ENCODE results near the gene PCK2. TPM values are rescaled to one million over a fixed set of nuclear protein-coding genes. Genes with fewer than 3 reads are reported as not detected.

PCK2 gene
- total RNA-seq, 2 donors from 2014 or later = 11.5 to 13.0 TPM

DNA sequence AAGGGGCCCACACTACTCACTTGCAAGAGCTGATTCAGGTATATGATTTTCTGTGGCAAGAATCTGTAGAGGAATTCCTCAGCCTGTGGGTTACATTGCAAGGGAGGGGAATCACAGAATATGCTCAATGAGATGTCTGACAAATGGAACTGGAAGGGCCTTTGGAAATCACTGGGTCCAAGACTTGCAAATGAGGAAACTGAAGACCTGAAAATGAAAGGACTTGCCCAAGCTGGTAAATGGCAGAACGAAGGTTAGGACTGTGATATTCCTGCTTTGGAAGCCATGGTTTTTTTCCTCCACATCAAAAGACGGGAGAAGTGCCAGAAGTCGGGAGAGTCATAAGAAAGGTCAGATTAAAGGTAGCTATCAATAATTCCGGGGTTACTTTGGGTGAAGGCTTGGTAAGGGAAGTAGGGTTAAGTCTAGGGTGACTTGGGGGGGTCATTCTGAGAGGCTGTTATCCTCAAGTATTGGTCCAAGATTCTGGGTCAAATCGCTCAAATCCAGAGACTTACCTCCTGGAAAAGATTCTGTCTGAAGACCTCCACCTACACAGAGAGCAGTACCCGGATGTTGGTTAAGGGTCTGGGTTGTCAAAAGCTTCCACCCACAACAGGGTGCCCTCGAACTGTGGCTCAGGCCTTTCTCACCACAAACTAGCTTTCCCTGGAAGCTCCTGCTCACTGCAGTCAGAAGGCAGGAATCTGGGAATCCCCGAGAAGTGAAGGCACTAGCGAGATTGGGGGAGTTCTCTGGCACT is 51.8 kb downstream of the PCK2 start:
- intact Hi-C loops (cut with DNase I) = loop anchor here in 1 of 2 donors (5.0 kb wide), 1 partner anchor 34 kb away; the partner anchor contains the start of genes DCAF11 and NRL

DNA sequence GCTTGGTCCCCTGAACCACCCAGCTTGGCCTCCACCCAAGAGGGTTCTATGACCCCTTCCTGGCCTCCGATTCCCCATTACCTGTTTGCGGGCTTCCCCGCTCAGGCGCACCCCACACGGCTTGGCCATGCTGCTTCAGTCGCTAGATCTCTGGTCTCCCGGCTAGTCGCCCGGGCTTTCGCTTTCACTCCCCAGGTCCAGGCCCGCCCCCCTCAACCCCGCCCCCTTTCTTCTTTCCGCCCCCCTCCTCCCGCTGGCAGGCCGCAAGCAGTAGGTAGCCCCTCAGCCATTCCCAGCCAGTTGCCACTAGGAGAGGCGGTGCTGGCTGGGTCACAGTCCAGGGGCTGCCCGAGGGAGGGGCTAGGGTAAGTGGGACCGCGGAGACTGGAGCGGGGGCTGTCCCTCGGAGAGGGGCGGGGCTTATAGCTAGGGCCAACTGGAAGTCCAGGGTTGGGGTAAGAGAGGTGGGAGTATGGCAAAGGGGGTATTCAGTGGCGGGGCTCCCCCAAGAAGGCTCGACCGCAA is 52.4 kb downstream of the PCK2 start, which contains the start of gene PSME2:
Gene PSME2, minus strand, starts transcription at position 158 of the 525 bp plus-strand sequence. Its CDS starts 29 bp downstream, at position 129.
- DNase-seq (peak; percentile 96), ATAC-seq (peak; percentile 84 to 88)
- intact Hi-C loops (cut with DNase I) = loop anchor here in 1 of 2 donors (5.0 kb wide), 1 partner anchor 34 kb away; the partner anchor contains the start of genes DCAF11 and NRL

More for the DNA sequence above, 51.8 kb downstream of the PCK2 start:
- ATAC-seq (no peak), DNase-seq (no peak)

GRCh38 chr14:24146978-24147760 is 53.1 kb downstream of the PCK2 start, which contains the start of gene RNF31:
TSS of gene RNF31 (plus strand) at chr14:24147498. CDS start at chr14:24147699, 201 bp downstream.
- DNase-seq (peak; percentile 99), ATAC-seq (peak; percentile 95 to 96)
- intact Hi-C loops (cut with DNase I) = loop anchor here in 1 of 2 donors (5.0 kb wide), 1 partner anchor 35 kb away; the partner anchor contains the start of genes DCAF11 and NRL

DNA sequence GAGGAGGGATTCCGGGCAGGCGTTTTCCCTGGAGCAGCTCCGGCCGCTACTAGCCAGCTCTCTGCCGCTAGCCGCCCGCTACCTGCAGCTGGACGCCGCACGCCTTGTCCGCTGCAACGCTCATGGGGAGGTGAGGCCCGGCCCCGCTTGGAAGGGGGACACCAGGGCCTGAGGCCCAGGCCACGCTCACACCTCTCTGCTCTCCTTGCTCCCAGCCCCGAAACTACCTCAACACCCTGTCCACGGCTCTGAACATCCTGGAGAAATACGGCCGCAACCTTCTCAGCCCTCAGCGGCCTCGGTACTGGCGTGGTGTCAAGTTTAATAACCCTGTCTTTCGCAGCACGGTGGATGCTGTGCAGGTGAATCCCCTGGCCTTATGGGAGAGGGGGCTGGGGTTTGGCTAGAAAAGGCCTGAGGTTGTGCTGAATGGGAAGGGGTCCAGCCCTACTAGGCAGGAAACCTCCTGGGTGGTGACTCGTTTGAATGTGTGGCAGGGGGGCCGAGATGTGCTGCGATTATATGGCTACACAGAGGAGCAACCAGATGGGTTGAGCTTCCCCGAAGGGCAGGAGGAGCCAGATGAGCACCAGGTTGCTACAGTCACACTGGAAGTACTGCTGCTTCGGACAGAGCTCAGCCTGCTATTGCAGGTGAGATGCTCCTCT is 53.8 kb downstream of the PCK2 start:
- intact Hi-C loops (cut with DNase I) = loop anchor here in 1 of 2 donors (5.0 kb wide), 1 partner anchor 36 kb away; the partner anchor contains the start of genes DCAF11 and NRL
- ATAC-seq (peak in 1 of 2 donors; percentile 0), DNase-seq (no peak)

DNA sequence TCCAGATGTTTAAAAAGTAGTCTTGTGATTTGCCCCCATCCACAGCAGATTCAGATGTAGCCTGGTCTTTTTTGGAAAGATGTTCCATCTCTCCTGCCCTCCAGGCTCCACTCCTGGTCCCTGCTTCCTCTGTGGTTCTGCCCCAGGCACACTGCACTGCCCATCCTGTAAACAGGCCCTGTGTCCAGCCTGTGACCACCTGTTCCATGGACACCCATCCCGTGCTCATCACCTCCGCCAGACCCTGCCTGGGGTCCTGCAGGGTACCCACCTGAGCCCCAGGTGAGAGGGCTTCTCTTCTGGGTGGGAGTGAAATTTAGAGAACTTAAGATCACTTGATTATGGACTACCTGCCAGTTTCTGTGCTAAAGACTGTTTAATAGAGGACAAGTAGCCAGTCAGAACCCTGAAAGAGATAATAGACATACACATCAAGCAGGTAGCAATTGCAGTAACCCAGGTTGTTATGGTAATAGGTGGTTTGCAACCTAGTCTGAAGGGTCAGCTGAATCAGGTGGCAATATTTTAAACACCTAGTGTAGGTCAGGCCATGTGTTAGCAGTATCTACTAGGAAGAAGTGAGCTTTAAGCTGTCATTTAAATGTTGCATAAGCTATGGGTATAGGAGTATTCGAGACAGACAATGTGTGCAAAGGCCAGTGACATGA is 55.3 kb downstream of the PCK2 start:
- intact Hi-C loops (cut with DNase I) = loop anchor here in 1 of 2 donors (5.0 kb wide), 1 partner anchor 37 kb away; the partner anchor contains the start of genes DCAF11 and NRL
- peak; percentile 21 for DNase-seq
- ATAC-seq = no peak

GRCh38 chr14:24150061-24150460 is 56.0 kb downstream of the PCK2 start:
- ATAC-seq = no peak
- intact Hi-C loops (cut with DNase I) = no loop called here
- DNase-seq = peak; percentile 18

GRCh38 chr14:24150567-24150966 is 56.5 kb downstream of the PCK2 start:
- peak; percentile 18 for DNase-seq
- intact Hi-C loops (cut with DNase I) = no loop called here
- no peak for ATAC-seq

DNA sequence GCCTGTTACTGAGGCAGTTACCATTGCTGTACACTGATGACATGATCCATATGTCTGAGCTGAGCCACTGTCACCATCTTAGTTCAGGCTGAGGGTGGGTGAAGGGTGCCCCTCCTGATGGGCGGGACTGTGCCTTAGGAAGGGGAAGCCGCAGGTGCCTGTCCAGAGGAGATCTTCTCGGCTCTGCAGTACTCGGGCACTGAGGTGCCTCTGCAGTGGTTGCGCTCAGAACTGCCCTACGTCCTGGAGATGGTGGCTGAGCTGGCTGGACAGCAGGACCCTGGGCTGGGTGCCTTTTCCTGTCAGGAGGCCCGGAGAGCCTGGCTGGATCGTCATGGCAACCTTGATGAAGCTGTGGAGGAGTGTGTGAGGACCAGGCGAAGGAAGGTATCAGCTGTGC is 56.9 kb downstream of the PCK2 start:
- DNase-seq = no peak

DNA sequence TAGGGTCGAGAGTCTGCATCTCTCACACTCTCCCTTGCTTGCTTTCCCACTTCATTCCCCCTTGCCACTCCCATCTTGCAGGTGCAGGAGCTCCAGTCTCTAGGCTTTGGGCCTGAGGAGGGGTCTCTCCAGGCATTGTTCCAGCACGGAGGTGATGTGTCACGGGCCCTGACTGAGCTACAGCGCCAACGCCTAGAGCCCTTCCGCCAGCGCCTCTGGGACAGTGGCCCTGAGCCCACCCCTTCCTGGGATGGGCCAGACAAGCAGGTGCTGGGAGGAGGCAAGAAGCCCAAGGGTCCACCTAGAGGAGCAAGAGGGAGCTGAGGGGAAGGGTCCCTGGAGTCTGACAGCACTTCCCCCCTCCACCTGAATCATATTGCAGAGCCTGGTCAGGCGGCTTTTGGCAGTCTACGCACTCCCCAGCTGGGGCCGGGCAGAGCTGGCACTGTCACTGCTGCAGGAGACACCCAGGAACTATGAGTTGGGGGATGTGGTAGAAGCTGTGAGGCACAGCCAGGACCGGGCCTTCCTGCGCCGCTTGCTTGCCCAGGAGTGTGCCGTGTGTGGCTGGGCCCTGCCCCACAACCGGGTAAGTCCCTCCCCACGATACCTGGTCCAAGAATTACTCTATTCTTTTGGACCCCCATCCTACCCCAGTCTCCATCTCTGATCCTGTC is 57.4 kb downstream of the PCK2 start:
- no peak for ATAC-seq
- peak; percentile 21 for DNase-seq
- intact Hi-C loops (cut with DNase I) = no loop called here

More for the DNA sequence above, 56.9 kb downstream of the PCK2 start:
- intact Hi-C loops (cut with DNase I) = no loop called here
- no peak for ATAC-seq

Small RNAs within 50 kb of the gene (microRNA-seq; reads per million reads assigned to microRNA genes)
- gene MIR7703 = 0 reads per million in 2 donors

Other genes starting within 250 kb of the PCK2 start
- gene DHRS4, start 140.5 kb upstream of the PCK2 start, total RNA-seq = 10 to 100 TPM; 20.5 to 25.3 TPM
- 10 to 100 TPM; 11.8 to 18.9 TPM for gene DHRS4L2, start 105.4 kb upstream of the PCK2 start, total RNA-seq
- gene CARMIL3, start 42.3 kb upstream of the PCK2 start, total RNA-seq = under 1 TPM; 0.08 to 0.62 TPM
- not detected for gene CPNE6, start 22.7 kb upstream of the PCK2 start, total RNA-seq
- gene DCAF11, start 20.5 kb downstream of the PCK2 start, total RNA-seq = 10 to 100 TPM; 59.6 to 60.2 TPM
- gene NRL, start 20.6 kb downstream of the PCK2 start, total RNA-seq = 1 to 10 TPM; 1.6 to 1.8 TPM
- 100 to 1,000 TPM; 103 to 131 TPM for gene FITM1, start 36.3 kb downstream of the PCK2 start, total RNA-seq
- 100 to 1,000 TPM in 1 of 2 donors, 10 to 100 TPM in 1; 91.6 to 103 TPM for gene PSME1, start 41.9 kb downstream of the PCK2 start, total RNA-seq
- gene EMC9, start 47.3 kb downstream of the PCK2 start, total RNA-seq = 10 to 100 TPM; 14.3 to 22.0 TPM
- 10 to 100 TPM; 65.5 to 84.2 TPM for gene PSME2, start 52.3 kb downstream of the PCK2 start, total RNA-seq
- 10 to 100 TPM; 31.6 to 41.7 TPM for gene RNF31, start 53.2 kb downstream of the PCK2 start, total RNA-seq
- 10 to 100 TPM; 44.7 to 84.6 TPM for gene IRF9, start 67.0 kb downstream of the PCK2 start, total RNA-seq
- 1 to 10 TPM; 8.4 to 8.9 TPM for gene REC8, start 77.8 kb downstream of the PCK2 start, total RNA-seq
- gene IPO4, start 94.5 kb downstream of the PCK2 start, total RNA-seq = 10 to 100 TPM; 11.8 to 30.2 TPM
- 10 to 100 TPM; 30.7 to 34.0 TPM for gene TM9SF1, start 101.1 kb downstream of the PCK2 start, total RNA-seq
- gene TSSK4, start 111.4 kb downstream of the PCK2 start, total RNA-seq = under 1 TPM in 1 of 2 donors, not detected in 1; 0.21 TPM
- 10 to 100 TPM; 34.7 to 38.4 TPM for gene CHMP4A, start 119.2 kb downstream of the PCK2 start, total RNA-seq
- gene MDP1, start 121.8 kb downstream of the PCK2 start, total RNA-seq = 10 to 100 TPM; 14.5 to 18.2 TPM
- gene NEDD8, start 138.1 kb downstream of the PCK2 start, total RNA-seq = 100 to 1,000 TPM; 162 to 186 TPM
- gene GMPR2, start 138.6 kb downstream of the PCK2 start, total RNA-seq = 10 to 100 TPM; 24.1 to 34.1 TPM
- 10 to 100 TPM; 45.3 to 49.2 TPM for gene TINF2, start 148.3 kb downstream of the PCK2 start, total RNA-seq
- gene TGM1, start 168.9 kb downstream of the PCK2 start, total RNA-seq = 1 to 10 TPM; 5.5 to 6.4 TPM
- gene RABGGTA, start 177.3 kb downstream of the PCK2 start, total RNA-seq = 10 to 100 TPM; 16.1 to 18.6 TPM
- 1 to 10 TPM; 7.9 to 8.4 TPM for gene DHRS1, start 205.5 kb downstream of the PCK2 start, total RNA-seq
- gene NOP9, start 205.5 kb downstream of the PCK2 start, total RNA-seq = 10 to 100 TPM; 17.5 to 21.7 TPM
- gene CIDEB, start 213.7 kb downstream of the PCK2 start, total RNA-seq = 1 to 10 TPM; 6.4 to 6.9 TPM
- gene LTB4R2, start 215.8 kb downstream of the PCK2 start, total RNA-seq = 1 to 10 TPM; 1.6 to 2.8 TPM
- gene LTB4R, start 217.2 kb downstream of the PCK2 start, total RNA-seq = 1 to 10 TPM; 2.8 to 3.2 TPM
- gene ADCY4, start 240.8 kb downstream of the PCK2 start, total RNA-seq = 10 to 100 TPM; 19.2 to 43.9 TPM
- 1 to 10 TPM; 6.5 to 6.7 TPM for gene RIPK3, start 245.7 kb downstream of the PCK2 start, total RNA-seq